GM21619 (cell line): ENCODE data around the gene CENPO.

ENCODE experiments used
- ATAC-seq: cut with Tn5 transposase; IDR thresholded peaks from one replicate; pipeline ENCODE4 v1.9.1; 2021; ENCODE audit not compliant: unreplicated experiment

CENPO gene

DNA sequence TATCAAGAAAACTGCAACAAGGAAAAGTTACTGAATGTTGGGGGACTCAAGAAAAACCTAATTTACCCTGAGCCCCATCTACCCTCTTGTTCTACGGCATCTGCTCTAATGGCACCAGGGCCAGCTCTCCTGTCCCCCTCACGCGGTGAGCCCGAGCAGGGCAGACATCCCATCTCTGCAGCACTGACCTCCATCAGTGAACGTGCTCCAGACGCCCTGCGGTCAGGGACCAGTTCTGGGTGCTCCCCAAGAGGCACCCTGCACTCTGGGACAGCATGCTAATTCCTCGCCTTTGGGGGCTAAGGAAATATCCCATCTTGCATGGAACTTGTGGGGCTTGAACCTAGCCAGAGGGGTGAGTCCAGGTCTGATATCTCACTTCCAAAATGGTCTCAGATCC lies 43.0 kb downstream of the CENPO start:
- ATAC-seq = no peak

DNA sequence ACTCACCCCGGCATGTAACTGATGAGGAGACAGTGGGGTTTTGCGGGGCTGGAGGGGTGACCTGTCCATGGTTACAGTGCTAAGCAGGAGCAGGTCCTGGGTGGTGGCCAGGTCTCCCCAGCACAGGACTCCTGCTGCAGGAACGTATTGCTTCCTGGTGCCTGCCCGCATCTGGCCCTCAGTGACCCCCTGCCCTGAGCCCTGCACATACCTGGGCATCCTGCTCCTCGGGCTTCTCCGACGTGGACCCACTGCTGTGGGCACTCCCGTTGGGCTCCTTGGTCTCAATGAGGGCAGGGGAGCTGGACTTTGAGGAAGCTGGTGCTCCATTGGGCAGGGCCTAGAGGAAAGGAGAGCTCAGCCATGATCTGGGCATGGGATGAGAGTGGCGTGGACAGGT lies 43.5 kb downstream of the CENPO start:
- no peak for ATAC-seq

DNA sequence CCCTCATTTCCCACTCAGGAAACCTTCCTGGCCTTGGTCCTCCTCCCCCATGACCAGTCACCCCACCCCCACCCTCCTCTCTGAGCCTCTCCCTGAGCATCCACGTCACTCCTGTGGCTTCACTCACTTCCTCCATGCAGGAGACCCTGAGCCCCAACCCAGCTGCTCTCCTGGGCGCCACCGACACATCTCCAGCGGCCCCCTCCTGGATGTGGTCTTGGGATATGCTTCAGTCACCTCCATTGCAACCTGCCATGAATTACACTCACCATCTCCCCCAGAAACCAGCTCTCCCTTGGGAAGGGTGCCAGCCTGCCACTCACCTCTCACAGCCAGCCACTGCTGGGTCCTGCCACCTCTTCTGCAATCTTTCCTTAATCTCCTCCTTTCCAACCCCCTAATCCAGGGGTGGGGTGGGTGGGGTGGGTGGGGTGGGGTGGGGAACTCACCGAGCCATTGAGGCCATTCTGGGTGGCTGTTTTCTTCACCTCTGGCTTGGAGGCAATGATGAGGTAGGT lies 44.8 kb downstream of the CENPO start:
- ATAC-seq = no peak

- ATAC-seq = no peak
These were observed 45.3 kb downstream of the CENPO start for GRCh38 chr2:24838541-24838940.

DNA sequence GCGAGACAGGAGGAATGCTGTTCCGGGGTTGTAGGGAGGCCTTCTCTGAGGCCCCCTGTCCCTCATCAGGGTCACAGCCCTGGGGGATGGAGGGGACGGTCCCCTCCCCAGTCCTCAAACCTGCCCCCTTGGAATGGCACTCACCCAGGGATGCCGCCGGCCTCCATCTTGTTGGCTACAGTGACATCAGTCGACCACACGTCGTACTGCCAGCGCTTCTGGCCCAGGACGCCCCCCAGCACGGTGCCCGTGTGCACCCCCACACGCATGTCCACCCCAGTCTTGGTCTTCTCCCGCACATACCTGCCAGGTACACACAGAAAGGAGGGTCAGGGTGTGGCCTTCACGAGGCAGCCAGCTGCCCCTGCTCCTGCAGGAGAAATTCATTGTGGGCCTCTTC lies 46.5 kb downstream of the CENPO start:
- no peak for ATAC-seq

DNA sequence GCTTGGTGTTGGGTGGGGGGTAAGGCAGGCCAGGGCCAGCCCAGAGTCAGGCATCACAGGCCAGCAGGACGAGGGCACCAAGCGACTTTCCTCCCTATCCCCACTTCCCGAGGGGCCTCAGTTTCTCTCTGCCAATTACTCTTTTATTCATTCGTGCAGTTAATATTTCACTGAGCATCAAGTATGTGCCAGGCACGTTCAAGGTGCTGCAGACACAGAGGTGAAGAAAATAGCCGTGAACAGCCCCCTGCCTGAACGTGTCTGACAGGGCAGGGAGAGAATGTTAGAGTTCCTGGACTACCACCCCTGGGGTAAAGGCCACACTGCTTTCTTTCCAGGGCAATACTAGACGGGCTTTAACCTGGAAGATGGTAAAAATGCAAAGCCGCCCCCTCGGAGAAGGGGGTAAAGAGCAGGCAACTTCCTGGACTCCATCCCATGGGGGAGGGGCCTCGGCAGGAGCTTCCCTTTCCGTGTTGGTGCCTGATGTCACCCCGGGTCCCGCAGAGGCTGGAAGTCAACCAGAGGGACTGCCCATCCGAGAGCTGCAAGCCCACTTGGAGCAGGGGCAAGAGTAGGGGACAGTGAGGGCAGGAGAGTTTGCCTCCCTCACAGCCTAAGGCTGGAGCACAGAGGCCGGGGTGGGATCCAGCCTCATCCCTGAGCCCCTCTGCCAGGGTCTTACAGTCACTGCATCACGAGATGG lies 47.1 kb downstream of the CENPO start:
- ATAC-seq = no peak

GRCh38 chr2:24840962-24841945 lies 48.0 kb downstream of the CENPO start:
- no peak for ATAC-seq

GRCh38 chr2:24842081-24843050 lies 49.1 kb downstream of the CENPO start:
- no peak for ATAC-seq

GRCh38 chr2:24843330-24843860 lies 50.2 kb downstream of the CENPO start:
- no peak for ATAC-seq

DNA sequence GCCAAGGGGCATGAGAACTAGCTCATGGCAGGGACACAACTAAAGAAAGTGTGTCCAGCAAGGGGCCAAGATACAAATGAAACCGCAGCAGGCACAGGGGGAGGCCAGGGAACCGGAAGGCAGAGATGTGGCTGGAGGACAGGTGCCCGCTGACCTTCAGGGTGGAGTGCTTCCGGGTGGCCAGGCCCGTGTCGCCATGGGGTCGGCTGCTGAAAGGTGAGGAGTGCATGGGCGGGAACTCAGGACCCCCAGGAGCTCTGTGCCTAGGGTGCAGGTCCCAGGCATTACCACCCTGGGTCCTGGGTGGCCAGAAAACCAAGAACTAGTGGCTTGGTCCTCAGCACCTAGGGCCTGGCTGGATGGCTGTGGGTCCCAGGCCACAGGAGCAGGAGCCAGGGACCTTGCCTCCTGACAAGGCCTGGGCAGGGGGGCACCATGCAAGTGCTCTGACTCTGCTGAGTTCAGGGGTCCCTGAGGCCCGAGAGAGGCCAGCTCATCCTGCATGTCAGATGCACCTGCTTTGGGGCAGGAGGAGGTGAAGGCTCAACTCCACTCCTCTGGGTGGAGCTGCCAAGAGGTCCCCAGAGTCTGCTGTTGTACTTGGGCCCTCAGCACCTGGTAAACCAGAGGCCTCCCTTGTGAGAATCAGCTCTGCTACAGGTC lies 50.9 kb downstream of the CENPO start:
- ATAC-seq = no peak

GRCh38 chr2:24845691-24846090 lies 52.5 kb downstream of the CENPO start:
- no peak for ATAC-seq

DNA sequence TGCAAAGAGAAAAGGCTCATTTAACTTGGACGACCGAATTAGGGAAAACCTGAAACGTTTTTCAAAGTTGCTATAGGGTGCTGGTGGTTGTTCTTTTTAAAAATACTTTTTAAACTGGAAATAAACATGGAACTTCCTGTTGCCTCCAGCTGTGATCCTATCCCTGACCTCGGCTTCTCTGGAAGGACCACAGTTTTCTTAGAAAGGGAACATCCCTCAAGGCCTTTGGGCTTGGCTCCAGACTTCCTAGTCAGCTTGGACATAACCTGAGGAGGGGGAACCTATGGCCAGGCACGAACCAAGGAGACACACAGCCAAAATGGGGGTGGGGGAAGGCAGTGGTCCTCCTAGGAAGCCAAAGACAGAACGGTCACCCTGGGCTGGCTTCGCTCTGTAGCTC lies 57.7 kb downstream of the CENPO start:
- ATAC-seq = no peak

- no peak for ATAC-seq
These were observed 58.8 kb downstream of the CENPO start for GRCh38 chr2:24852026-24852425.

DNA sequence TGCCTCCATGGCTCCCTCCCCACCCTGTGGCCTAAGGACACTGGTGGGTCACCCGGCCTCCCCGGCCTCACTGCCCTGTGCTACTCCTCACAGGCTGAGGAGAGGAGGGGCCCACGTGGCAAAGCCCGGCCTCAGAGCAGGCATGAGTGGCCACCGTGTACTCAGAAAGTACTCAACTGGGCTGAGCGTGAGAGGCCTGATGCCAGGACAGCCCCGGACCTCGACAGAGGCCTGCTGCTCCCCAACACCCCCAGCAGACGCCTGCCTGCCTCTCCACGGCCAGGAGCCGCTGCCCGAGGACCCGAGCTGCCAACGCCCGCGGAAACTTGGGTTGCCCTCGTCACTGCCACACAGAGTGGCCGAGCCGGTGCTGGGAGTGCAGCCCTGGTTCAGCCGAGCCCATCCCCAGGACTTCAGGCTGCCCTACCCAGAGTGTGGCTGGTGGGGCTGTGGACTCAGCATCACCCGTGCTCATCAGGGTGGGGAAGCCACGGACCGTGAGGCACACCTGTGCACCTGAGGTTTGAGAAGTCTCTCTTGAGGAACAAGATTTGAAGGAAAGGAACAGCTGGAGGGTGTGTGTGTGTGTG lies 59.3 kb downstream of the CENPO start:
- no peak for ATAC-seq

GRCh38 chr2:24853046-24853445 lies 59.8 kb downstream of the CENPO start:
- ATAC-seq = no peak

DNA sequence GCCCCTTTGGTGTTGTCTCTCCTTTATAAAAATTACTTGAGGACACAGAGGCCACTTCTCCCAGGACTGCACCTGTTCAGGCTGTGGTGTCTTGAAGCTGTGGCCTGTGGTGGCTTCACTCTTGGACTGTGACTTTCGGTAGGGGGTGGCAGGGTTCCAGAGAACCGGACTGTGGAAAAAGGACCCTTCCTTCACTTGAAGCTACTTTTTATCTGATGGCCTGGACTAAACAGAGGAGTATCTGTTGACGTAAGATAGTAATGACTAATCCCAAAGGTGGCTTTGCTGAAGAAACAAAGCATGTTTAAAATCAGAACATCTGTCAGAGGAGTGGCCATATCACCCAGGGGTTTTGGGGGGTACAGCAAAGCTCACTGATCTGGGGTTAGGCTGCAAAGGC lies 60.8 kb downstream of the CENPO start:
- no peak for ATAC-seq

DNA sequence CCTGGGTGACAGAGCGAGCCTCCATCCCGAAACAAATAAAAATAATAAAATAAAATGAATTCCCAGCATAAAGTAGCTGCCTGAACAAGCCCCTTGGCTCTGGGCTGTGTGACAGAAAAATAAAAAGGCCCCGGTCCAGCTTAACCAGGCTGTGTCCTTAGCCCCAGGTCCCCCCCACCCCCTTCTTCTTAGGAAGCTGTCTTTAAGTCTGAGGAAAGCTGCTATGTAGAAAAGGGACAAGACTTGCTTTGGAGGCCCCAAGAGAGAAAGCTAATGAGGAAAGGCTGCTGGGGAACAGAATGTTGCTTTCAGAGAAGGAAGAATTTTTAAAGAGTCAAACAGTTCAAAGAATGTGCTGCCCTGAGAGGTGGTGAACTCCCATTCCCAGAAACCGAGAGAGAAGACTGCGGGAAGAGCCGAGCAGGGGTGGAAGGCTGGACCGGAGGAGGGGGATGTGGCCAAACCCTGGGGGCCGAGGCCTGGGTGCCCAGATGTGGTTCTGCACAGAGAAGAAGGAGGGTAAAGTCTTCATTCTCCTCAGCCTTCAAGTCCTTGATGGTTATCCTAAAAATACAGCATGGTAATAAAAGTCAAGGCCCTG lies 61.9 kb downstream of the CENPO start:
- ATAC-seq = no peak

GRCh38 chr2:24855726-24856125 lies 62.5 kb downstream of the CENPO start:
- no peak for ATAC-seq

DNA sequence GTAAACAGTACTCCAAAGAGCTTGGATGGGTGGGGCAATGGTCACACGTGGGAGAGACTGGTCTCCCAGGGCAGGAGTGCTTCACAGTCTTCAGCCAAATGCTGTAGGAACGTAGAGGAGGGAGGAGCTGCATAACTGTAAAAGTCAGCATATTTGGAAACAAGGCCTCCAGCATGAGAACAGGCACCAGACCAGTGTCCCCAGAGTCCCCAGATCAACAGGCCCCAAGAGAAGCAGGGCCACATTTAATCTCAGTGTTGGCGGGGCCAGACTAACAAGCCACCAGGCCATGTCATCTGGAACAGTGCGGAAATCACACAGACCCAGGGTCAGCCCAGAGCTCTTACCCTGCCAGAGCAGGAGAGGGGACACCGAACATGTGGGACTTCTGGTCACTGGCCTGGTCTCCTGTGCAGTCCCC lies 63.6 kb downstream of the CENPO start:
- ATAC-seq = no peak
